ENCODE data around the gene SIT1.

SIT1 gene, protein sequence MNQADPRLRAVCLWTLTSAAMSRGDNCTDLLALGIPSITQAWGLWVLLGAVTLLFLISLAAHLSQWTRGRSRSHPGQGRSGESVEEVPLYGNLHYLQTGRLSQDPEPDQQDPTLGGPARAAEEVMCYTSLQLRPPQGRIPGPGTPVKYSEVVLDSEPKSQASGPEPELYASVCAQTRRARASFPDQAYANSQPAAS

DNA sequence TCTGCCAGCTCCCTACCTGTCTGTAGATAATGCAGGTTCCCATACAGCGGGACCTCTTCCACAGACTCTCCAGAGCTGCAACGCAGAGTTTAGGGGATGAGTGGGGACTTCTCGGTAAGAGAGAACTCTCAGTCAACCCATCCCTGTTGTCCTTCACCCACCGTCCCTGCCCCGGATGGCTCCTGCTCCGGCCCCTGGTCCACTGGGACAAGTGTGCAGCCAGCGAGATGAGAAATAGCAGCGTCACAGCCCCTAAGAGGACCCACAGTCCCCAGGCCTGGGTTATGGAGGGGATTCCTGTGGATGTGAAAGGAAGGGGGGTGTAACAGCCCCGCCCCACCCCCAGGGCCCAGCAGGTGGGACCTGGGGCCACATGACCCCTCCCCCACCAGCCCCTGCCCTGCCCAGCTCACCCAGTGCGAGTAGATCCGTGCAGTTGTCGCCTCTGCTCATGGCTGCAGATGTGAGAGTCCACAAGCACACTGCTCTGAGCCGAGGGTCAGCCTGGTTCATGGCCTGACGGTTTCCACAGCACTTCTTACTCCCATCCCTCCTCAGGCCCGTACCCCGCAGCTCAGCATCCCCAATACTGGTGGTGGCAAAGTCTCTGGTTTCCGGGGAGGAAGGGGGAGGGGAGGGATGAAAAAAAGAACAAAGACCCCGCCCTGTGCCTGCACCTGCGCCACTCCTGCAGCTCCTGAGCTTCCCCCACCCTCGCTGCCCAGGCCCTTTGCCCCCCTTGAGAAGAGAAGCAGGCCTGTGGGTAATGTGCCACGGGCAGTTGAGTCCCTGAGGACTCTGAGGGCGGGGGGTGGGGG, at the start of gene SIT1:
SIT1 (minus strand) TSS at position 591 of the 818 bp plus-strand sequence; CDS start at position 513, 78 bp downstream.
- ATAC-seq, result peak; percentile 10
- DNase-seq, result peak; percentile 68

DNA sequence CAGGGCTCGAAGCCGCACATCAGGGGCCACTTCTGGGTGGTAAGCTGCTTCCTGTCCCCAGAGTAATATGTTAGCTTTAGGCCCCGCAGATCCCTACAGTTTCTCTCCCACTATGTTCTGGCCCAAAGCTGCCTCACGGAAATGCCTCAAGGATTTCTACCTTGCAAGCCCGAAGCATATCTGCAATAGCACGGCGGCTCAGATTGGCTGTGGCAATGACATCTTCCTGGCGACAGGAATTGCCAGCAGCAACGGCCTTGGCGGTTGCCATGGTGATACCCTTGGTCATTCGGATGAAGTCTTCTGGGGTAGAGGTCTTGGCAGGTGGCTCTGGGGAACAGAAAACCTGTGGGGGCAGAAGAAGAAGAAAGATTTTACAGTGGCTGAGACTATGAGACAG, 49.3 kb upstream of the SIT1 start:
- no peak for DNase-seq
- no peak for ATAC-seq

DNA sequence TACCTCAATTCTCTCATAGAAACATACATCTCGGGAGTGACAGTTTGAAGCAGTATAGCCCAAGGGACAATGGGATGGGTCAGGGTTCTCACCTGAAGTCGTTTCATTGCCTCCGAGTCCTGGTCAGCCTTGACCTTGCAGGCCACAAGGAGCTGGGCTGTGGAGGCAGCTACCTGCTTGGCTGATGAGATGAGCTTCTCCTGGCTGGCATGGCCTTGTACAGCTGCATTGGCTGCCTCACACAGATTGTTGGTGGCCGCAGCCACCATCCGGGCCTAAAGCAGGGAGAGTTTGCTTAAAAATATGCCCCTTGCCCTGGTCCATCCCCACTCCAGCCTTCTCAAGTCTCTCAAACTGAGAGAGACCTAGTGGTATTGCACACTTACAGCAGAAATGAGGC, 47.5 kb upstream of the SIT1 start:
- ATAC-seq (no peak), DNase-seq (no peak)

DNA sequence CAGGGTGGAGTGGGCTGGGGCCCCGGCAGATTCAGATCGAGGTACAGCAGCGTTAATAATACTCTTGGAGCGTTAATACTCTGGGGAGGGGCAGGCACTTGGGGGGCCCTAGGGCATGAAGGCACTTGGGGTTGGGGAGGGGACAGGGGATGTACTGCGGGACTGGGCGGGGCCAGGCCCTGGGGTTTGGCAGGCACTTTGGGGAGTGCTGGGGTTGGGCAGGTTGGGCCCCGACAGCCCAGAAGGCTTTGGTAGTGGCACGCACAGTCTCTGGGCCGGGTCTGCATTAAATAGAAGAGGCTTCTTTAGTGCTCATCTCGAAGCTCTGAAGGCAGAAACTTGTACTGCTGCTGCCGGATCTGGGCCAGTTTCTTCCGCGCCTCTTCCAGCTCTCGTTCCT, 46.8 kb upstream of the SIT1 start:
- DNase-seq (no peak), ATAC-seq (no peak)

DNA sequence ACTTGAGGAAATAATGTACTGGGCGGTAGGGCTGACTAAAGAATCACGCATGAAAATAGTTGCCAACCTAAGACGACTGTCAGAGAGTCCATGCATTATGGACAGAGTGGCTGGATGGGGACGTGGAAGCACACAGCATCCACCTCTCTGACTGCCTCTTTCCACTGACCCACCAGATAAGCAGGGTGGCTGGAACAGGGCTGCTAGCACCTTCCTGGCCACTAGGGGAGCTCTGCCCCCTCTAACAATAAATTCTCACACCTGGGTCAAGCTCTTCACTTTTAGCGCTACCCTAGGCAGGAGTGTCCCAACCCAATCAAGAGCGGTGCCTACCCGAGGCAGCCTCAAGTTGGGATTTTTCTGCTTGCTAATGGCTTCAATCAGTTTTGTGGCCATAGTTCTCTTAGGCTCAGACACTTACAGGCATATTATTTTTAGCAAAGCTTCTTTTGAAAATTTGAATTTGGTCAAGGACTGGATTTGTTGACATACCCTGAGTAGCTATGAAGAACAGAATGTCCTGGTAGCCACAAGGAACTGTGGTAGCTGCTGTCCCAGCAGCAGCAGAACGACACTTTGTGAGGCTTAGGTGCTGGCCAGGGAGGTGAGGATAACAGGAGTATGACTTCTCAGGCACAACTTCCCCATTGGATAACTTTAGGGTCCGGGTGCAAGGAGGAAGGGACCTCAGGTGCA, 45.9 kb upstream of the SIT1 start:
- peak; percentile 86 for ATAC-seq
- peak; percentile 70 for DNase-seq

DNA sequence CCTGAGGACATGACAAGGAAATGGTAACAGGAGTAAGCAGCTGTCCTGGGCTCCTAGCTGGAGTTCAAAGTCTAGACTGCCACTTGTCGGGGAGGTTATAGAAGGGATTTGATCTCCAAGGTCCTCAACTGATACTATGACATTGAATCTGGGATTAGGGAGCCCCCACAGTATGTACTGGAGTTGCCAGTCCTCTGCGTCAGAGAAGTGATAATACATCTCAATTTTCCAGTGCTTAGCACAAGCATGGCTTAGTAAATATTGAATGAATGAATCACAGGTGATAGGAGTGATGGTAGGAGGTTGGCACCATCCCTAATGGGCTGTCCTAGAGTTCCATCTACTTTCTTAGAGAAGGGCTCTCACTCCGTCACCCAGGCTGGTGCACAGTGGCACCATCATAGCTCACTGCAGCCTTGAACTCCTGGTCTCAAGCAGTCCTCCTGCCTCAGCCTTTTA, 45.2 kb upstream of the SIT1 start:
- ATAC-seq (no peak), DNase-seq (no peak)

DNA sequence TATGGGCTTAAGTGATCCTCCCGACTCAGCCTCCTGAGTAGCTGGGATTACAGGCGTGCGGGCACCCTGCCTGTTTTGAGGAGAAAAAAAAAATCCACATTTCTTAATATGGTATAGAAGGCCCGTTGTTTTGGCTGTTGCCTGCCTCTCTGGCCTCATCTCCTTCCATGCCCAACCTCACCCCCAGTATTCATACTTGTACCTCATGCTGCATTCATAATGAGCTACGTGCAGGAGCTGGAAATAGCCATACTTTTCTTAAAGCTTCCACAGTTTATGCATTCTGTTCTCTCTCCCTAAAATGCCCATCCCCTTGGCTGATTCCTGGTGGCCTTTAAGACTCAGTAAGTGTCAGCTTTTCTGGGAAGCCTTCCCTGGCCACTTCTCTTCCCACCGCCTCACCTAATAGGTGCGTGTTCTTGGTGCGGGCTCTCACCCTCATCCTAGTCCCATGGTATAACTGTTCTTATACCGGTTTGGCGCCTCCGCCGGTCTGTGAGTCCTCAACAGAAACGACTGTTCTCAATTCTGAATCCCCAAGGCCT, 41.1 kb upstream of the SIT1 start:
- DNase-seq (no peak), ATAC-seq (no peak)

DNA sequence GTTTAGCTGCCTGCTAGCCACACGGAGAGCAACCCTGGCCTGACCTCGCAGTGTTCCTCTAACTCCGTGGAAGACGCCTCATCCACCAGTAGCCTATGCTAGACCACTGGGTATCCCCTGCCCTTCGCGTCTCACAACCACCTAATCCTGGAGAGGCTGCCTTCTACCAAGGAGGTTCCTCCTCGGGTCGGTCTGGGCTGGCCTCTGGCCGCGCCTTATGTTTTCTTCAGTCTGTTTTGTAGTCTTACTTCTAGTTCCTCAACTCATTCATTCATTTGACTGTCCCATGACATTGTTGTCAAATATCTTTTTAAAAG, 40.6 kb upstream of the SIT1 start:
- ATAC-seq (no peak), DNase-seq (no peak)

DNA sequence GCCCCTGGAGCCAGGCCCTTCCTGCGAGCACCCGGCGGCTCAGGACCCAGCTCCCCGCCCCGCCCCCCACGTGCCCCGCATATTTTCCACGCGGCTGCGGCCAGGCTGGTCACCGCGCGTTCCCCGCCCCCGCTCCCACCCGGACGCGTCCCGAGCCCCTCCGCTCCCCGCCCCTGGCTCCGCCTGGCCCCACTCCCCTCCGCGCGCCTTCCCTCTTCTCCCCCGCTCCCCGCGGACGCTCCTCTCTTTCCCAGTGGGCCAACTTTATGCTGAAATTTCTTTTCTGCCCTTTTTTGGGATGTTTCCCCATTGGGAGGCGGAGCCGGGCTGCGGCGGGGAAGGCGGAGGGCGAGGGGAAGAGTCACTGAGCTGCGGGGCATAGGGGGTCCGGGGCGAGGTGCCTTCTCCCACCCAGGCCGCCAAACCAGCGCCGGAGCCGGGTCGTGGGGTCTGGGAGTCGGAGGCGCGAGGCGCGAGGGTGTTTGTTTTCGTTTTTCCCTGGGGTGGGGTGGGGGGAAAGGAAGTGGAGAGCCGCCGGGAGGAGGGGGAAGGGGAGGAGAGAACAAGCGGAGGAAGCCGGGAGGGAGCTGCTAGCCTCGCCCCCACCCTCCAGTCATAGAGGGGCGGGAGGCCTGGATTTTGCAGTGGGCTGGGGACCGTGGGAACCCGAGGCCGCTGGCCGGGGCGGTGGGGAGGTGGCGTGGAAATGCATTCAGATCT, 40.0 kb upstream of the SIT1 start:
- ATAC-seq, result no peak
- peak; percentile 62 for DNase-seq

DNA sequence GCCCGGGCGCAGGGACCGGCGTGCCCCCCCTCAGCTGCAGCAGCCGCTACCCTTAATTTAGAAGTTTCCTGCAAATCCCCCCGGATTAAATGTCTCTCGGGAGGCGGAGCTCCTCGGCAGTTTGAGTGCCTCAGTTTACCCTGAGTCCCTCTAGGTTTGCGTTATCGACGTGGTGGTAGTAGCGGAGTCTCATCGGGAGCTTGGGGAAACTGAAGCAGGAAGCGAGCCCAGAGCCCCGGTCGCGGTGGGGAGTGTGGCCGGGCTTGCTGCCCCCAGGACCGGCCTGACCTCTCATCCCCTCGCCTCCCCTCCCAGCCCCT, 39.5 kb upstream of the SIT1 start:
- no peak for DNase-seq
- ATAC-seq, result no peak

DNA sequence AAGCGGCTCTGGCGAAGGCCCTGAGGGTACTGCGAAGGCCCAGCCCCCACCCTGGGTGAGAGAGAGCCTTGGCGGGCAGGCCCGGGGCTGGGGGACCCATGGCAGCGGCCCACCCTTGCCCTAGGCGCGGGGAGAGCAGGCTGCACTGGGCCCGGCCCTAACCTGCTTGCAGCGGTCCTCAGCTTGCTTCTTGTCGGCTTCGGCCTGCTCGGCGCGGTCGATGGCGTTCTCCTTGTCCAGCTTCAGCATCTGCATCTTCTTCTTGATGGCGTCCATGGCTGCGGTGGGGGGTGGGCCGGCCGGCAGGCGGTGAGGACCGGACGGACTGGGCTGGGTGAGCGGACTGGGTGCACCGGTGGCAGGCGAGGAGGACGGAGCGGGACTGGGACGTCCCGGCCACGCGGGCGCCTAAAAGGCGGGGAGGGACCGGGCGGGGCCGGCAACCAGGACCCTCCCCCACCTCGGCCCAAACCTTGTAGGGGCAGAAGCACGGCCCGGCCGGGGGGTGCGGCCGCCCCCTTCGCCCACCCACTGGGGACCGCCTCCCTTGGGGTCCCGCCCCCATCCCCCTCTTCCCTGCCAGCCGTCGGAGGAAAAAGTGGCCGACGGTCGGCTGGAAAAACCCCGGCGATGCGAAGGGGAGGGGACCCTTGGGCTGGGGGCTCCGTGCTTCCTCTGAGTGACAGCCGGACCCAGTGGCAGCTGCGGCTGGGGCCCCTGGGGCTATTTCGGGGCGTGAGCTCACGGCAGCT, 39.0 kb upstream of the SIT1 start, which contains the start of gene TPM2:
TPM2 (minus strand) TSS at position 384 of the 752 bp plus-strand sequence; CDS start at position 276, 108 bp downstream.
- ATAC-seq, result no peak
- no peak for DNase-seq

DNA sequence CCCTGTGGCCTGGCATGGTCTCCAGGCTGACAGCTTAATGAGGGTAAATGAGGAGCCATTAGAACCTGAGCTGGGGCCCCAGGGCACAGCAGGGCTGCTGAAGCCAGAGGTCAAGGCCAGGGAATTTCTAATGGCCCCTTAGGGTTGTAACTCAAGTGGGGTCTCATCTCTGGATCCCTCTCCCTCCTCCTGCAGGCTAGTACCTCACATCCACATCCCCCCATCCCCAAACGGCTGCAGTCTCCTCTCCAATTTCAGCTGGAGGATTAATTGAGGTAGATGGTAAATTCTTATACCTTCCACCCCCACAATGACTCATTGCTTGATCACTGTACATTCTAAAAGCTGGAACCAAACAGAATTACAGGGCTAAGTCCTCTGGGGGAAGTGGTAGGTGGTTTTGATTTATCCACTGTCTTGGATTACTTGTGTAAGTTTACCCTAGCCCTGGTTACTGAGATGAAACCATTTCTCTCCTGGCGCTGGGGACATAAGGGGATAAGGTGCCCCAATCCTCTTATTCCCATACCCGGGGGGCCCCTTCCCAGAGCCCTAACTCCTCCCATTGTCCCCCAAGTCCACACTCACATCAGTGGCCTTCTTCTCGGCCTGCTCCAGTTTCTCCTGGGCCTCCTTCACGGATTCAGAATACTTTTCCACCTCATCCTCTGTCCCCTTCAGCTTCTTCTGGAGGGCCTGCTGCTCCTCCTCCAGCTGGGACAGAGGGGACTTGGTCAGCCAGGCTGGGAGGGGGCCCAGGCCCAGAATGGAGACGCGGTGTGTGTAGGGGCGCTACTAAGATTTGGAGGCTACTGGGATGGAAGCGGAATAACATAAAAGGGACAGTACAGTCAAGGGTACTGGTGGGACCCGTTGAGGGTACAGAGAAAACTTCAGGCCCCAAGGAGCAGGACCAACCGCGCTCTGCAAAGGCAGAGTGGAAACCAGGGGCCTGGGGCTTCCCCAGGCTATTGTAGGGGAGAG, 38.1 kb upstream of the SIT1 start:
- ATAC-seq (peak; percentile 82), DNase-seq (no peak)

DNA sequence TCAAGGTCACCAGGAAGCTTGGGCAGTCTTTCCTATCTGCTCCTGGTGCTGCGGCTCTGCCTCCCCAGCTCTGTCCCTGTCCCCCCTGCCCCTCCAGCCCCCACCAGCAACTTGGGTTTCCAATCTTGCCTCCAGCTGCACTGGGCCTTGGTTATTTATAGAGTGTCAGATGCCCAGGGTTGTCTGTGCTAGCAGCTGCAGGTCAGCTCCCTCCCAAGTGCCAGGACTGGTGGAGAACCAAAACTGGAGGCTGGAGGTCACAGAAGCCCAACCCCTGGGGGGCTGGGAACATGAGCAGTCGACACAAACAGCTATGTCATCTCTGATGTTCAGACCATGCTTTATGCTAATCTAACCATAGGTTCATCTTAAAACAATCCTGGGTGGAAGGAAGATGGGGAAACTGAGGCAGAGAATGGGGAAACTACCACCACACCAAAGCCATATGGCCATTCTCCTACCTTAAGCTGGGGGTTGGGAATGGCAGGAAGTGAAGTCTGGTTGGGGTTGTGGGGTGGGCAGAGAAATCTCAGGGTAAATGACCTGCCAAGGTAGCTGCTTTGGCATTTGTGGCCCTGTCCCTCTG, 37.3 kb upstream of the SIT1 start:
- ATAC-seq (no peak), DNase-seq (no peak)

DNA sequence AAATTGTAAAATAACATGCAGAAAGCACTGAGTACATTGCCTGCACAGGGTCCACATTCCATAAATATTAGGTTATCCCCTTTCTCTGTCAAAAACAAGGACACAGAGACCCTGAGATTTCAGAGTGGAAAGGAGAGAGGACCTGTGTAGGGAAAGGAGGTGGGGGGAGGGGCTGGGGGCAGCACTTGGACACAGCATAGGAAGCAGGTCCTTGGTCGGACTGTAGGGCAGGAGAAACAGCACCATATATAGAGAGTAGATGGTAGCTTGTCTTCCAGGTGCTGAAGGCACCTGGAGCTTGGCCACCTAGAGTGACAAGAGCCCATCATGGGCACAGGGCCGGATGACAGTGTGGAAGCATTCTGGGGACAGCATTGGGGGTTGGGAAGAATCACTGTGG, 36.6 kb upstream of the SIT1 start:
- ATAC-seq (no peak), DNase-seq (no peak)

DNA sequence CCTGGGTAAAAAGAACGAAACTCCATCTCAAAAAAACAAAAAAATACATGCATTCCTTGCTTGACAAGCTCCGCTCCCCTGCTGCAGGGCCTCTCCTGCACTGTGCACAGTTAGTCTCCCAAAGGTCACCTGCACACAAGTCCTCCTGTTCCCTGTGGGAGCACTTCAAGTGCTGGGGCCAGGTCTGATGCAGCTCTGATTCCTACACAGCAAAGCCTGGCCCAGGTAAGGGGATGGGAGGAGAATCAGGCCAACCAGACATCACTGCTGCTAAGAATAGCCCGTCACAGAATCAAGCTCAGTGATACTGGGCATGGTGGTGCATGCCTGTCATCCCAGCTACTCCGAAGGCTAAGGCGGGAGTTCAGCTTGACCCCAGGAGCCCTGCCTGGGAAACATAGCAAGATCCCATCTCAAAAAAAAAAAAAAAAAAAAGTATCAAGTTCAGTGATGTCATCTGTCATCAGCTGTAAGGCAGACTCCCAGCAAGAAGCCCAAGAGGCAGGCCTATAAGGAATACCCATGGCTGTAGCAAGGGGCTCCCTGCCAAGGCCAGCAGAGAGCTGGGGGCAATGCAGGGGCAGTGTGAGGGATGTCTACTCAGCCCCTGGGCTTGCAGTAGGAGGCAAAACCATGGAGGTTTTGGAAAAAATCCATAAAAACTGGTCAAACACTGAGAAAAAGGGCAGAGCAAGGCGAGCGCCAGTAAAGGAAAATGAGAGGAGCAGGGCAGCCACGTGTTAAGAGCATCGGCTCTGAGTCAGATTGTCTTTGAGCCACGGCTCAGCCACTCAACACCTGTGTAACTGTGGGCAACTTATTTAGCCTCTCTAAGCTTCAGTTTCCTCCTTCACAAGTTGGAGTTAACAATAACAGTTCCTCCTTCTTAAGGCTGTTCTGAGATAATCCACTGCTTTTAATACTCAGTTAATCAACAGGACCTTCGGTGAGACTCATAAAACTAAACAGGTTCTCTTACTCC, 35.8 kb upstream of the SIT1 start:
- DNase-seq (no peak), ATAC-seq (no peak)

DNA sequence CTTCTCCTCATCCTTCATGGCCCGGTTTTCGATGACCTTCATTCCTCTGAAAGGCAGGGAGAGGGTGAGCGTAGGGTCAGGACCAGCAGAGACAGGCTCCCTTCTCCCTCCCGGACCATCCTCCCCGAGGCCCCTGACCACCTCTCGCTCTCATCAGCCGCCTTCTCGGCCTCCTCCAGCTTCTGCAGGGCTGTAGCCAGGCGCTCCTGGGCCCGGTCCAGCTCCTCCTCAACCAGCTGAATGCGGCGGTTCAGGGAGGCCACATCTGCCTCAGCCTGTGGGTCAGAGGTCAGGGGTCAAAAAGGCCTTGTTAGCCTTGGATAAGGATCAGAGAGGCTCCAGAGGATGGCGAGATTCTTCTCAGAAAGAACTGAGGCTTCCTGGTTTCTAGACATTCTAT, 34.8 kb upstream of the SIT1 start:
- ATAC-seq (no peak), DNase-seq (no peak)

DNA sequence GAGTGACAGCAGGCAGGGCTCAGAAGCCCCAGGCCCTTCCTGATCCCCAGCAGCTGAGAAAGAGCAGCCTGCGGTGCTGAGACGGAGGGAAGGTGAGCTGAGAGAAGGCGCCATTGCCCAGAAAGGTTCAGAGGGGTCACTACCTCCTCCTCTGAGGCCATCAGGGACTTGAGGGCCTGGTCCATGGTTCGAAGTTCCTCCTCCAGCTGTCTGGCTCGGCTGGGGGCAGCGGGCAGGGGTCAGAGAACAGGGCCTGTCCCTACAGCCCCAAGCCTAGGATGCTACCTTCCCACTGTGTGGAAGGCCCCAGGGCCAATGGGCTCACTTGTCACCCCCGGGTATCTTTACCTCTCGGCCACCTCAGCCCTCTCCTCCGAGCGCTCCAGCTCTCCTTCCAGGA, 34.2 kb upstream of the SIT1 start:
- ATAC-seq (no peak), DNase-seq (no peak)

DNA sequence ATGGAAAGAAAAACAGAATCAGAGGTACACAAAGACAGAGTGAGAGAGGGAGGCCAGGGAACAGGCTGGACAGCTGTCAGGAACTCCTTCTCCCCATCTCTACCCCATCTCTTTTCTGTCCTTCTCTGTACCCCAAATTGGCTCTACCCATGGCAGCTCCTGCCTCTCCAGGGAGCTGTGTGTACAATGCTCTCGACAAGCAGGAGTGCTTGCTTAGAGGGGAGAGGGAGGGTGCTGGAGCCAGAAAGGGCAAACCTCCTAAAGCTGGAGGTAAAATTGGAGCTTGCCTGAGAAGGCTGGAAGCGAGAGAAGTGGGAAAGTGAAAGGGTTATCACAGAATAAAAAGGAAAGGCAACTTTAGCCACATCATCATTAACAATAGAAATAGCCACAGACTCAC, 32.6 kb upstream of the SIT1 start:
- DNase-seq, result no peak
- ATAC-seq, result no peak
